ENCODE data around the gene SPDL1. TPM values are rescaled to one million over a fixed set of nuclear protein-coding genes. Genes with fewer than 3 reads are reported as not detected.

SPDL1 gene
- total RNA-seq, 4 donors from 2014 or later: 4.1 to 19.3 (median 7.6) TPM

- H3K27me3 ChIP-seq: no peaks in the 10 kb centered on the region
- H3K9me3 ChIP-seq: no peaks in the 10 kb centered on the region
- H3K36me3 ChIP-seq: no peaks in the 10 kb centered on the region
- H3K4me3 ChIP-seq (replicated peaks in 1 of 3): no peak overlapping the region
- no peak overlapping the region for H3K27ac ChIP-seq
- TF ChIP-seq POLR2A (IDR thresholded peaks at IDR 0.05) (no peak), CTCF (IDR thresholded peaks at IDR 0.05) (no peak)
- 81 to 82% methylated on average over 5 of the region's 5 CpGs for WGBS, 2 donors
- intact Hi-C loops (cut with DNase I): loop anchor here (10.0 kb wide), 1 partner anchor 896 kb away; no protein-coding TSS in a partner anchor
- H3K4me1 ChIP-seq: peaks cover 11 to 18% of the 10 kb centered on the region in 2 donors
- DNase-seq: no peak
Measured at GRCh38 chr5:169580964-169581363, 2.6 kb upstream of the SPDL1 start.

DNA sequence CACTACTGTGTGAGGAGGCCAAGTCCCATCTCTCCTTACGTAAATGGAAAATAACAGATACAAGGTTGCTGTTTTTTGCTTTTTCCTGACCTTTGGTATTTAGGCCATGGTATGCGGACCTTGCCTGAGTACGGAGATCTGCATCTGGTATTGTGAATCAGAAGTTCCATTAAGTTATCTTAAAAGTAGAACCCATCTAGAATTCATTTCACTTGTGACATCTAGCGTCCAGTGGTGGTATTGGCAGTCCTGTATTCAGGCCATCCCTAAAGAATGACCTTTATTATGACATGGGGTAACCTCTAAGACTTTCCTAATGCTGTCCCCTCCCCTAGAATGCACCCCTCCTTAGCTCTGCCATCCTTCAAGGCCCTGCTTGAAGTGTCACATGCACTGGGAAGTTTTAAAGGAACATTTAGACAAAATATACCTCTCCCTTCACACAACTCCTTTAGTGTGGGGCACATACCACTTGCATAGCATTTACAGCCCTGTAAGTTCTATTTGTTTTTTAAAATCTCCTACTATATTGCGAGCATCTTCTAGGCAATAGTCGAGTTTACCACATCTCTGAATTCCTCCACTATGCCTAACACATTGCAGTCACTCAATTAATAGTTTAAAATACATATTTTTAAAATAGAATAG is 1.9 kb upstream of the SPDL1 start:
- H3K9me3 ChIP-seq: no peaks in the 10 kb centered on the region
- WGBS, 2 donors: 19 to 23% methylated on average over 6 of the region's 6 CpGs
- no peak overlapping the region for H3K27ac ChIP-seq
- H3K27me3 ChIP-seq: no peaks in the 10 kb centered on the region
- H3K4me3 ChIP-seq (replicated peaks in 1 of 3): no peak overlapping the region
- peak; percentile 53 to 62 for DNase-seq
- H3K4me1 ChIP-seq: peaks cover 4 to 11% of the 10 kb centered on the region in 2 donors
- TF ChIP-seq CTCF (IDR thresholded peaks at IDR 0.05) (peak; percentile 76 to 88 (median 82)), POLR2A (IDR thresholded peaks at IDR 0.05) (no peak)
- intact Hi-C loops (cut with DNase I): loop anchor here (10.0 kb wide), 1 partner anchor 897 kb away; no protein-coding TSS in a partner anchor
- no peaks in the 10 kb centered on the region for H3K36me3 ChIP-seq

DNA sequence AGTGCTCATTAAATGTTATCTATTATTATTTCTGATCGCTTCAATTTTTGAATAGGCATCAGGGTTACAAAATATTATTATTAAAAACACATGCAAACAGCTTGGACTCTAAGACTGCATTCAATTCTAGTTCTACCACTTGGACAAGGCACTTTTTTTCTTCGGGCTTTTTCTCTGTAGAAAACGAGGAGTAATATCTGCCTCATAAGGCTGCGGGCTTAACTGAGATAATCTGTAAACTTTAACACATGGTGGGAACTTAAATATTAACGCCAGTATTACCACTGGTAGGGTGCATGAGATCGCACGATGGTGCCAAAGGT is 511 bp upstream of the SPDL1 start:
- Histone ChIP-seq H3K36me3 (no peaks in the 10 kb centered on the region), H3K9me3 (no peaks in the 10 kb centered on the region), H3K4me3 (replicated peaks in 1 of 3) (peak overlapping the region in 2 of 3 donors; percentile 30 to 66), H3K4me1 (peaks cover 0 to 4% of the 10 kb centered on the region in 2 donors), H3K27ac (peak overlapping the region; percentile 29 to 52 (median 51)), H3K27me3 (no peaks in the 10 kb centered on the region)
- intact Hi-C loops (cut with DNase I): loop anchor here (10.0 kb wide), 1 partner anchor 898 kb away; no protein-coding TSS in a partner anchor
- no peak for TF ChIP-seq POLR2A (IDR thresholded peaks at IDR 0.05)
- TF ChIP-seq CTCF (IDR thresholded peaks at IDR 0.05): no peak
- DNase-seq: no peak
- 5 to 8% methylated on average over 7 of the region's 7 CpGs for WGBS, 2 donors

DNA sequence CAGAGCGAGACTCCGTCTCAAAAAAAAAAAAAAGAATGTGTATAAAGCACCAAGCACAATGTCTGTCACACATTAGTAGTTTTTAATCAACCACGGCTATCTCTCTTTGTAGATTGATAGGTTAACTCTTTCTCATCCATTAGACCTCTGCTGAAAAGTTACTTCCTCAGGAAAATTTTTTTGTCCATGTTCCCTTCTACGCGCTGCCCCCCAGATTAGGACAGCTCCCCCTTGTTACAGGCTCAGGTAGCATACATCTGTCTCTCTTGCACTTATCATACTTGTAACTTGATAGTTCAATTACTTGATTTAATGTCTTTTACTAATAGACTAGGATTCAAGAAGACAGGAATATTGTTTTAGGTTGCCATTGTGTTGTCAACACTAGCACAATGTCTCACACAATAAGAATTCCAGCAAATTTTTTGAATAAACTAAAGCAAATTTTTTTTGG is 1.5 kb downstream of the SPDL1 start:
- Histone ChIP-seq H3K9me3 (no peaks in the 10 kb centered on the region), H3K36me3 (peaks cover 0 to 4% of the 10 kb centered on the region in 2 donors), H3K4me3 (replicated peaks in 1 of 3) (no peak overlapping the region), H3K27ac (no peak overlapping the region), H3K4me1 (peaks cover 0 to 4% of the 10 kb centered on the region in 2 donors), H3K27me3 (no peaks in the 10 kb centered on the region)
- no peak for DNase-seq
- WGBS, 2 donors: 53 to 56% methylated on average over 5 of the region's 5 CpGs
- intact Hi-C loops (cut with DNase I): loop anchor here (10.0 kb wide), 1 partner anchor 900 kb away; no protein-coding TSS in a partner anchor
- no peak for TF ChIP-seq CTCF (IDR thresholded peaks at IDR 0.05)
- no peak for TF ChIP-seq POLR2A (IDR thresholded peaks at IDR 0.05)

DNA sequence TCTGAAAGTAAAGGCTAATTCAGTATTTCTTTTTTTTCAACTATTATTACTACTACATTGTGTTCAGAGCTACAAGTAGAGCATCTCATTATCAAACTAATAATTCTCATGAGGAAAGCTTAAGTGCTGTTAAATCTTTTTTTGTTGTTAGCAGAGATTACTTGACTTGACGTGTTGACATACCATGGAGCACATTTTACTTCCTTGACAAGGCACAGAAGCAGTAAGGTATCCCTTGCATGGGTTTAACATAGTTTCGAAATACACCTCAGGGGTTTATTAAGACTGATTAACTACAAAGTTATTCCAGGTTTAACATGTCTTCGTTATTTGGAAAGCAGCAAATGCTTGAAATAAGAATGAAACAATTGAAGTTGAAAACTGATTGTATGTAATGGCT is 7.0 kb downstream of the SPDL1 start:
- intact Hi-C loops (cut with DNase I): no loop called here
- no peaks in the 10 kb centered on the region for H3K4me1 ChIP-seq
- H3K4me3 ChIP-seq (replicated peaks in 1 of 3): no peak overlapping the region
- DNase-seq: no peak
- H3K9me3 ChIP-seq: no peaks in the 10 kb centered on the region
- H3K27me3 ChIP-seq: no peaks in the 10 kb centered on the region
- WGBS, 2 donors: 95 to 97% methylated on average over 3 of the region's 3 CpGs
- no peak for TF ChIP-seq CTCF (IDR thresholded peaks at IDR 0.05)
- TF ChIP-seq POLR2A (IDR thresholded peaks at IDR 0.05): no peak
- peaks cover 16 to 17% of the 10 kb centered on the region in 2 donors for H3K36me3 ChIP-seq
- no peak overlapping the region for H3K27ac ChIP-seq
